ENCODE measurements around the gene PLET1. TPM values are rescaled to one million over a fixed set of nuclear protein-coding genes. Genes with fewer than 3 reads are reported as not detected.

Gene PLET1
- total and polyA plus RNA-seq, 9 of the 15 experiments (the other 6 are each of a cell fraction or from before 2014, with no cell fraction given) = not detected

- no peak for TF ChIP-seq ETS1 (conservative IDR thresholded peaks at IDR 0.05; ENCODE audit: control insufficient read depth, low read depth, low read length)
Measured at GRCh38 chr11:112241486-112241885, 19.2 kb downstream of the PLET1 start (continued).

GRCh38 chr11:112238041-112238440, 22.6 kb downstream of the PLET1 start:
- BruUV-seq (replicated peaks) = no TSS peak
- Histone ChIP-seq H4K20me1 (replicated peaks; ENCODE audit: control insufficient read depth, insufficient read depth, low read length) (no peaks in the 10 kb centered on the region), H3K4me1 (replicated peaks in 1 of 2; ENCODE audit: control insufficient read depth in 2 of 2, insufficient read depth in 2 of 2, low read length in 2 of 2) (no peaks in the 10 kb centered on the region), H3K4me2 (ENCODE audit: insufficient read depth, low read length) (no peak overlapping the region), H3K9me1 (ENCODE audit: control insufficient read depth, insufficient read depth, low read length) (no peaks in the 10 kb centered on the region), H3K79me2 (ENCODE audit: control insufficient read depth, insufficient read depth, low read length) (no peaks in the 10 kb centered on the region), H3K27me3 (ENCODE audit: control insufficient read depth in 2 of 2, insufficient read depth in 2 of 2, low read length in 2 of 2) (no peaks in the 10 kb centered on the region), H3K9me3 (replicated peaks; ENCODE audit: control insufficient read depth, insufficient read depth, low read depth, low read length) (no peaks in the 10 kb centered on the region), H3K36me3 (ENCODE audit: control insufficient read depth, insufficient read depth, low read length) (peaks cover 41% of the 10 kb centered on the region; the same call in 2 of the 3 replicates), H3K9ac (ENCODE audit: insufficient read depth in 1 of 2, low read depth in 2 of 2, low read length in 2 of 2) (no peak overlapping the region), H2AFZ (ENCODE audit: low read depth, low read length) (no peak overlapping the region), H3K4me3 (no peak overlapping the region), H3K27ac (ENCODE audit: extremely low read depth, low read depth, low read length) (no peak overlapping the region)
- no peak for ATAC-seq
- no peak for DNase-seq (ENCODE audit: extremely low read depth in 1 of 4, low spot score in 3 of 4)
- TF ChIP-seq SRSF1 (IDR thresholded peaks at IDR 0.05; ENCODE audit: low read depth, low read length) = no peak
- TF ChIP-seq ZNF449 (CRISPR knock-in tag; IDR thresholded peaks at IDR 0.05) = no peak
- no peak for TF ChIP-seq ZNF232 (CRISPR knock-in tag; IDR thresholded peaks at IDR 0.05)
- no peak for TF ChIP-seq ZBTB8A (IDR thresholded peaks at IDR 0.05; ENCODE audit: partially characterized antibody)
- TF ChIP-seq TCF3 (CRISPR knock-in tag; IDR thresholded peaks at IDR 0.05) = no peak
- TF ChIP-seq MLX (CRISPR knock-in tag; conservative IDR thresholded peaks at IDR 0.05) = no peak
- TF ChIP-seq MED1 (CRISPR knock-in tag; IDR thresholded peaks at IDR 0.05; ENCODE audit: borderline replicate concordance) = no peak
- no peak for TF ChIP-seq ZZZ3 (IDR thresholded peaks at IDR 0.05)
- no peak for TF ChIP-seq NR2F6 (CRISPR knock-in tag; IDR thresholded peaks at IDR 0.05)
- 85% methylated on average over 3 of the region's 3 CpGs for WGBS (ENCODE audit: insufficient coverage, low coverage, missing lambda C conversion rate)
- intact Hi-C loops (cut with micrococcal nuclease) (no loop called here), in situ Hi-C loops (cut with MboI) (no loop called here)
- ChIA-PET CTCF (ENCODE audit: low intra/inter-chr PET ratio) (no interaction called here), POLR2A (interaction anchor here (0.5 kb wide), 1 partner anchor 22 kb away, joined by 3 read pairs; no protein-coding TSS in a partner anchor)
- FAIRE-seq = no peak
